Neural cell (in vitro differentiated cells): ENCODE results near the gene PIANP.
A peak's percentile ranks its signal among the peaks of the same experiment; 100 is the strongest.

Experiments used
- CTCF ChIP-seq: fragments of 450-650 bp; IDR thresholded peaks from 2 replicates; pipeline ENCODE4 v1.5.1; 2014; ENCODE audit warnings: antibody characterized with exemption, mild to moderate bottlenecking, moderate library complexity; ENCODE audit not compliant: poor library complexity, severe bottlenecking
- EP300 ChIP-seq: fragments of 450-650 bp; conservative IDR thresholded peaks from 2 replicates; pipeline ENCODE4 v1.6.1; 2014; ENCODE audit warnings: antibody characterized with exemption, mild to moderate bottlenecking, moderate library complexity; ENCODE audit not compliant: poor library complexity, severe bottlenecking
- EZH2 ChIP-seq: fragments of 200-600, 300-800 bp; shearing (Covaris generic), sonication (generic); IDR thresholded peaks from 2 replicates; pipeline ENCODE4 v1.6.1; 2014; ENCODE audit warnings: antibody characterized with exemption, low read length, borderline replicate concordance, mild to moderate bottlenecking; ENCODE audit not compliant: insufficient read depth, poor library complexity, severe bottlenecking
- POLR2AphosphoS5 ChIP-seq: IDR thresholded peaks from 2 replicates; pipeline ENCODE4 v1.6.1; 2012
- RAD21 ChIP-seq: fragments of 450-650 bp; conservative IDR thresholded peaks from 2 replicates; pipeline ENCODE4 v1.6.1; 2014; ENCODE audit warnings: antibody characterized with exemption, mild to moderate bottlenecking, moderate library complexity
- REST ChIP-seq: IDR thresholded peaks from 2 replicates; pipeline ENCODE4 v1.6.1; 2012; ENCODE audit warnings: borderline replicate concordance
- SMC3 ChIP-seq: fragments of 450-650 bp; conservative IDR thresholded peaks from 2 replicates; pipeline ENCODE4 v1.6.1; 2014; ENCODE audit warnings: antibody characterized with exemption, mild to moderate bottlenecking, moderate library complexity; ENCODE audit not compliant: poor library complexity
- TAF1 ChIP-seq: IDR thresholded peaks from 2 replicates; pipeline ENCODE4 v1.6.1; 2012; ENCODE audit warnings: low read depth

- no peak for TF ChIP-seq CTCF
- peak; percentile 29 for TF ChIP-seq REST
- TF ChIP-seq POLR2AphosphoS5, result peak; percentile 3
- no peak for TF ChIP-seq RAD21
- TF ChIP-seq EZH2, result no peak
- no peak for TF ChIP-seq EP300
- peak; percentile 53 for TF ChIP-seq TAF1
- no peak for TF ChIP-seq SMC3
These were observed 498 bp downstream of the PIANP start for GRCh38 chr12:6699989-6700645.
